Astrocyte (in vitro differentiated cells and primary cell): Measurements from ENCODE around the gene RABGGTA. TPM values are rescaled to one million over a fixed set of nuclear protein-coding genes. Genes with fewer than 3 reads are reported as not detected.

ENCODE experiments used
- DNase-seq: peaks from one replicate; pipeline ENCODE4 v3.0.0-alpha.2; 2010; ENCODE audit warnings: low read depth
- FAIRE-seq: peaks from 2 replicates; lab custom pipeline; 2011; peaks lifted over from hg19 to GRCh38; lab: Jason Lieb, UNC
- H2AFZ ChIP-seq: 2 replicates; pipeline ENCODE4 v1.6.0; 2012; ENCODE audit warnings: low read depth, low read length, inconsistent platforms
- H3K27ac ChIP-seq: 2 replicates; pipeline ENCODE4 v1.5.1; 2011; ENCODE audit warnings: low read depth, low read length, inconsistent platforms
- H3K27me3 ChIP-seq: 2 replicates; pipeline ENCODE4 v1.6.0; 2011; ENCODE audit warnings: low read length, inconsistent platforms; ENCODE audit not compliant: insufficient read depth
- H3K36me3 ChIP-seq: 2 replicates; pipeline ENCODE4 v1.5.1; 2011; ENCODE audit warnings: low read length, inconsistent platforms; ENCODE audit not compliant: insufficient read depth
- H3K4me1 ChIP-seq: 2 replicates; pipeline ENCODE4 v1.5.1; 2011; ENCODE audit warnings: low read length, inconsistent platforms; ENCODE audit not compliant: insufficient read depth
- H3K4me2 ChIP-seq: 2 replicates; pipeline ENCODE4 v1.6.0; 2012; ENCODE audit warnings: low read length, inconsistent platforms
- H3K4me3 ChIP-seq: 2 replicates; pipeline ENCODE4 v1.5.1; 2011; ENCODE audit warnings: low read depth, mild to moderate bottlenecking, low read length, inconsistent platforms; ENCODE audit not compliant: insufficient read depth
- H3K79me2 ChIP-seq: 2 replicates; pipeline ENCODE4 v1.6.0; 2012; ENCODE audit warnings: mild to moderate bottlenecking, low read length, inconsistent platforms; ENCODE audit not compliant: insufficient read depth
- H3K9ac ChIP-seq: 2 replicates; pipeline ENCODE4 v1.6.0; 2012; ENCODE audit warnings: mild to moderate bottlenecking, low read length, inconsistent platforms
- H3K9me3 ChIP-seq: 2 replicates; pipeline ENCODE4 v1.5.1; 2012; ENCODE audit warnings: low read depth, mild to moderate bottlenecking, low read length, inconsistent platforms; ENCODE audit not compliant: insufficient read depth
- H4K20me1 ChIP-seq: 2 replicates; pipeline ENCODE4 v1.6.0; 2012; ENCODE audit warnings: low read length, inconsistent platforms; ENCODE audit not compliant: insufficient read depth
- H3K27ac Mint-ChIP-seq: one replicate; pipeline ENCODE4 v1.8.0; 2021; ENCODE audit warnings: mild to moderate bottlenecking, mixed read lengths; ENCODE audit not compliant: unreplicated experiment
- H3K27me3 Mint-ChIP-seq: one replicate; pipeline ENCODE4 v1.8.0; 2021; ENCODE audit warnings: low read depth, mixed read lengths; ENCODE audit not compliant: unreplicated experiment
- H3K36me3 Mint-ChIP-seq: one replicate; pipeline ENCODE4 v1.8.0; 2021; ENCODE audit warnings: low read depth, mixed read lengths; ENCODE audit not compliant: unreplicated experiment
- H3K4me1 Mint-ChIP-seq: one replicate; pipeline ENCODE4 v1.8.0; 2021; ENCODE audit warnings: low read depth, mixed read lengths; ENCODE audit not compliant: unreplicated experiment
- H3K4me3 Mint-ChIP-seq: one replicate; pipeline ENCODE4 v1.8.0; 2021; ENCODE audit warnings: mild to moderate bottlenecking, moderate library complexity, mixed read lengths; ENCODE audit not compliant: unreplicated experiment
- H3K9me3 Mint-ChIP-seq: one replicate; pipeline ENCODE4 v1.8.0; 2021; ENCODE audit warnings: mild to moderate bottlenecking, mixed read lengths; ENCODE audit not compliant: unreplicated experiment
- CTCF ChIP-seq: IDR thresholded peaks from 2 replicates; pipeline ENCODE4 v1.5.1; 2011; ENCODE audit warnings: low read depth, mild to moderate bottlenecking, inconsistent platforms, low read length, moderate library complexity; ENCODE audit not compliant: insufficient read depth
- EZH2 ChIP-seq: IDR thresholded peaks from 2 replicates; pipeline ENCODE4 v1.6.1; 2012; ENCODE audit warnings: mild to moderate bottlenecking, low read length, inconsistent platforms; ENCODE audit not compliant: insufficient read depth
- total RNA-seq: library from RNA; stranded (reverse); gene quantifications from 2 replicates; pipeline ENCODE4 v1.2.1, GENCODE V29; 2021

RABGGTA gene
- total RNA-seq, 1 donor from 2014 or later = 27.3 TPM

GRCh38 chr14:24292118-24292807, 20.9 kb upstream of the RABGGTA start:
- Histone ChIP-seq H3K79me2 (no peaks in the 10 kb centered on the region), H2AFZ (no peak overlapping the region), H3K9me3 (no peaks in the 10 kb centered on the region), H3K27me3 (no peaks in the 10 kb centered on the region), H3K27ac (no peak overlapping the region), H3K4me3 (no peak overlapping the region), H3K9ac (no peak overlapping the region), H4K20me1 (no peaks in the 10 kb centered on the region), H3K4me2 (no peak overlapping the region), H3K36me3 (peaks cover 14% of the 10 kb centered on the region), H3K4me1 (peaks cover 5% of the 10 kb centered on the region)
- no peaks in the 10 kb centered on the region for H3K9me3 Mint-ChIP-seq
- peaks cover 11% of the 10 kb centered on the region for H3K4me1 Mint-ChIP-seq
- no peak overlapping the region for H3K27ac Mint-ChIP-seq
- DNase-seq (no peak), FAIRE-seq (no peak)
- peaks cover 6% of the 10 kb centered on the region for H3K36me3 Mint-ChIP-seq
- H3K4me3 Mint-ChIP-seq = no peak overlapping the region
- no peak for TF ChIP-seq CTCF
- no peak for TF ChIP-seq EZH2
- H3K27me3 Mint-ChIP-seq = no peaks in the 10 kb centered on the region

DNA sequence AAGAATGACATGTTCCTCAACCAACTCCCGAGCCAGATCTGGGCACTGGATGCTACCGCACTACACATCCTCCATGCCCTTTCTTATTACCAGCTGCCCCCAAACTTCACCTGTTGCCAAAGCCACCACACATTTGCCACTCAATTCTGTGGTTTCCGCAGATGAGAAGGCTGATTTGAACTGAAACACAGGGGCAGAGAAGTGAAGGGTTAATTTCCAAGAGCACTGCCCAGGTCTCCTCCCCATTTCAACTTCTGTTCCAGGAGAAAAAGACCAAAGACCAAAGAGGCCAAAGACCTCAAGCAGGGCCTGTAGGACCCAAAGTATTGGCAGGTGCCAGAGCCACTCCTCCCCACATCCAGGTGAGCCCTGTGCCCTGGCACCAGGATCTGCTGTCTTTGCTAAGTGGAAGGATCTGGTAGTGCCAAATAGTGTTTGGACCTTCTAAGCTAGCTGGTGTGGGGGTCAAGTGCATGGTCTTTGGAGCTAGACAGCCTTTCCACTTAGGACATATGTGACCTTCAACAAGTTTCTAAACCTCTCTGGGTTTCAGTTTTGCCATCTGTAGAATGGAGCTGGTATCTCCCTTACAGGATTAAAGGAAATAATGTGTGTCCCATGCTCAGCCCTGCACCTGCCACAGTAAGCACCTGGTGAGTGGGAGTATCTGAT, 20.2 kb upstream of the RABGGTA start:
- no peaks in the 10 kb centered on the region for H3K27me3 ChIP-seq
- FAIRE-seq (no peak), DNase-seq (no peak)
- H3K27ac ChIP-seq = no peak overlapping the region
- H3K4me1 ChIP-seq = peaks cover 3% of the 10 kb centered on the region
- TF ChIP-seq CTCF (no peak), EZH2 (no peak)
- Mint-ChIP-seq H3K4me1 (peaks cover 5% of the 10 kb centered on the region), H3K27me3 (no peaks in the 10 kb centered on the region), H3K27ac (no peak overlapping the region), H3K9me3 (no peaks in the 10 kb centered on the region), H3K4me3 (no peak overlapping the region), H3K36me3 (peaks cover 4% of the 10 kb centered on the region)
- H3K9me3 ChIP-seq = no peaks in the 10 kb centered on the region
- no peak overlapping the region for H3K4me2 ChIP-seq
- no peak overlapping the region for H3K9ac ChIP-seq
- H3K36me3 ChIP-seq = peaks cover 14% of the 10 kb centered on the region
- no peaks in the 10 kb centered on the region for H4K20me1 ChIP-seq
- H2AFZ ChIP-seq = no peak overlapping the region
- no peak overlapping the region for H3K4me3 ChIP-seq
- no peaks in the 10 kb centered on the region for H3K79me2 ChIP-seq

- Histone ChIP-seq H3K4me3 (no peak overlapping the region), H3K27ac (no peak overlapping the region), H3K9me3 (no peaks in the 10 kb centered on the region), H3K27me3 (no peaks in the 10 kb centered on the region), H4K20me1 (no peaks in the 10 kb centered on the region), H3K9ac (no peak overlapping the region), H3K79me2 (no peaks in the 10 kb centered on the region), H2AFZ (no peak overlapping the region), H3K4me2 (no peak overlapping the region), H3K36me3 (peaks cover 11% of the 10 kb centered on the region), H3K4me1 (no peaks in the 10 kb centered on the region)
- FAIRE-seq = no peak
- no peak for TF ChIP-seq CTCF
- TF ChIP-seq EZH2 = no peak
- Mint-ChIP-seq H3K9me3 (no peaks in the 10 kb centered on the region), H3K4me3 (peak overlapping the region; percentile 22), H3K27ac (no peak overlapping the region), H3K4me1 (no peaks in the 10 kb centered on the region), H3K36me3 (peaks cover 2% of the 10 kb centered on the region), H3K27me3 (no peaks in the 10 kb centered on the region)
- no peak for DNase-seq
Observed at GRCh38 chr14:24290746-24291145, 19.3 kb upstream of the RABGGTA start.
